A673 (cell line): ENCODE measurements around the gene EIF4EBP3. TPM values are rescaled to one million over a fixed set of nuclear protein-coding genes. Genes with fewer than 3 reads are reported as not detected.
A peak's percentile ranks its signal among the peaks of the same experiment; 100 is the strongest.

Source experiments
- BruUV-seq: library from RNA; stranded (reverse); fragments of 400-500 nt; replicated peaks from 2 replicates; lab custom pipeline; 2021; lab: Mats Ljungman, UMichigan
- CTCF ChIA-PET: fragments of 300-600 bp; sonication (Branson Sonifier 250); formaldehyde crosslinking; loops from one replicate; lab custom pipeline; 2022; ENCODE audit warnings: antibody characterized with exemption; lab: Charles Lee
- POLR2A ChIA-PET: fragments of 300-600 bp; sonication (Branson Sonifier 250); formaldehyde crosslinking; loops from one replicate; lab custom pipeline; 2022; ENCODE audit warnings: antibody characterized with exemption; ENCODE audit not compliant: low non-redundant PET; lab: Charles Lee
- DNase-seq: peaks from one replicate; pipeline ENCODE4 v3.0.0-alpha.2; 2015; ENCODE audit warnings: low spot score
- H3K27ac ChIP-seq: fragments of 200-600 bp; sonication (generic); 2 replicates; pipeline ENCODE4 v1.5.1; 2016; ENCODE audit warnings: mixed run types, low read depth, mild to moderate bottlenecking, mixed read lengths, antibody characterized with exemption, low read length; ENCODE audit not compliant: poor library complexity, severe bottlenecking
- H3K27me3 ChIP-seq: fragments of 200-600 bp; sonication (generic); replicated peaks from 2 replicates; pipeline ENCODE4 v1.6.1; 2017; ENCODE audit warnings: mixed run types, low read depth, mild to moderate bottlenecking, mixed read lengths, antibody characterized with exemption, low read length; ENCODE audit not compliant: insufficient read depth, poor library complexity
- H3K36me3 ChIP-seq: fragments of 200-600 bp; sonication (generic); 2 replicates; pipeline ENCODE4 v1.6.1; 2016; ENCODE audit warnings: mixed run types, mild to moderate bottlenecking, mixed read lengths, antibody characterized with exemption, low read length; ENCODE audit not compliant: insufficient read depth, poor library complexity, severe bottlenecking
- H3K4me1 ChIP-seq: fragments of 200-600 bp; sonication (generic); 2 replicates; pipeline ENCODE4 v1.6.1; 2017; ENCODE audit warnings: mixed run types, mild to moderate bottlenecking, mixed read lengths, antibody characterized with exemption, low read length; ENCODE audit not compliant: insufficient read depth, poor library complexity, severe bottlenecking
- H3K4me3 ChIP-seq: fragments of 200-600 bp; sonication (generic); 2 replicates; pipeline ENCODE4 v1.5.1; 2016; ENCODE audit warnings: low read depth, mixed run types, mild to moderate bottlenecking, mixed read lengths, low read length; ENCODE audit not compliant: poor library complexity, severe bottlenecking
- H3K9me3 ChIP-seq: fragments of 200-600 bp; sonication (generic); 2 replicates; pipeline ENCODE4 v1.6.1; 2016; ENCODE audit warnings: mixed run types, low read depth, mild to moderate bottlenecking, mixed read lengths, antibody characterized with exemption, low read length; ENCODE audit not compliant: poor library complexity, severe bottlenecking
- CTCF ChIP-seq: fragments of 300-800, 200-600 bp; sonication (generic); conservative IDR thresholded peaks from 2 replicates; pipeline ENCODE4 v1.5.1; 2017; ENCODE audit warnings: low read depth, mild to moderate bottlenecking, antibody characterized with exemption, low read length, moderate library complexity, mixed read lengths
- EZH2 ChIP-seq: fragments of 200-600 bp; sonication (generic); IDR thresholded peaks from 2 replicates; pipeline ENCODE4 v1.6.1; 2017; ENCODE audit warnings: borderline replicate concordance, low read depth, mild to moderate bottlenecking, mixed read lengths, antibody characterized with exemption, low read length; ENCODE audit not compliant: poor library complexity, severe bottlenecking
- intact Hi-C: fragments of 100-400 bp; cut with micrococcal nuclease; formaldehyde crosslinking; loops from one replicate; pipeline ENCODE4 v1.10.0; 2022; ENCODE audit not compliant: unreplicated experiment
- total RNA-seq: library from RNA; stranded (reverse); gene quantifications from 2 replicates; pipeline ENCODE4 v1.2.3, GENCODE V29; 2021

EIF4EBP3 gene
- total RNA-seq, 1 experiment from 2014 or later = 7.6 TPM

DNA sequence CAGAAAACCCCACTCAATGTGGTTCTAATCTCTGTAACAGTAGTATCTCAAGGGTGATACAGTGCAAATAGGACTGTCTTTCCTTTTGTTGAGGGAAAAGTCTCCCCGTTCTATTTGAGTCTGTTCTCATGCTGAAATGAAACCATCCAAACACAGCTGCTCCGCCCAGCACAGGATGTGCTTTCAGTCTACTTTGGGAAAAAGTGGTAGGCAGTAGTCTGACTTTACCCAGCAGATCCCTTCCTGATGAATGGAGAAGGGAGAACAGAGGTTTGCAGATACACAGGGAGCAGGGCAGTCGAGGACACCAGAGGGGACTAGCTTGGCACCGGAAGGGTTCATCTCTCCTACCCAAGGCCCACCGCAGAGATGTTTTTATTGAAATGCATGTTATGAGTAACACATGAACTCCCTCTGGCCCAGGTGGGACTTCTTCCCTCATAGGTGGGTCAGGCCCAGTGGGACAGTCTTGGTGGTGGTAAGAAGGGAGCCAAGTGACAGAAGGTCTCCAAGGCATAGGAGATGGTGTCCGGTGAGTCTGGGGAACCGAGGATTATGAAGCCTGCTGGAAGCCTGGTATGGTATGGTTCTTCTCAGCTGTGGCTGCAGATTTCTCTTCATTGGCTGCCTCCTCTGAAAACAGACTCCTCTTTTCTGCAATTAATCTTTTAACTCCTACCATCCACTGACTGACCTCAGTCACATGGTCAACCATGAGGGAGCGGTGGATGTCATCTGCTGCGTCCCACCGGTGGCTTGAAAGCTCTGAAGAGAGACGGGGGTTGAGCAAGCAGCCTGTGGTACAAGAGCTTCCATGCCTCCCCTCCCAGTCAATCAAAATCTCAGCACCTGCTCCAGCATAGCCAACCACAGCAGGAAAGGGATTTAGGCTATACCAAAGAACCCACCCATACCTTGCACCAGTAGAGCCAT lies 3.0 kb downstream of the EIF4EBP3 start:
- POLR2A ChIA-PET = no interaction called here
- intact Hi-C loops = loop anchor here (10.0 kb wide), 1 partner anchor 164 kb away; no protein-coding TSS in a partner anchor
- CTCF ChIA-PET = no interaction called here

GRCh38 chr5:140551872-140552271 lies 4.4 kb downstream of the EIF4EBP3 start:
- H3K27me3 ChIP-seq = no peaks in the 10 kb centered on the region
- intact Hi-C loops = loop anchor here (10.0 kb wide), 1 partner anchor 163 kb away; no protein-coding TSS in a partner anchor
- peaks cover 20% of the 10 kb centered on the region for H3K4me1 ChIP-seq
- no peaks in the 10 kb centered on the region for H3K9me3 ChIP-seq
- ChIA-PET POLR2A (no interaction called here), CTCF (no interaction called here)
- DNase-seq = no peak
- no peak overlapping the region for H3K4me3 ChIP-seq
- BruUV-seq = no TSS peak
- no peak for TF ChIP-seq EZH2
- no peak for TF ChIP-seq CTCF
- H3K27ac ChIP-seq = no peak overlapping the region
- peaks cover 40% of the 10 kb centered on the region for H3K36me3 ChIP-seq

More for the DNA sequence above, 3.0 kb downstream of the EIF4EBP3 start:
- TF ChIP-seq EZH2 (no peak), CTCF (no peak)
- H3K9me3 ChIP-seq = no peaks in the 10 kb centered on the region
- DNase-seq = no peak
- H3K4me1 ChIP-seq = peaks cover 12% of the 10 kb centered on the region
- H3K27me3 ChIP-seq = no peaks in the 10 kb centered on the region
- H3K36me3 ChIP-seq = peaks cover 40% of the 10 kb centered on the region
- BruUV-seq = no TSS peak
- peak overlapping the region; percentile 35 for H3K27ac ChIP-seq
- H3K4me3 ChIP-seq = no peak overlapping the region

DNA sequence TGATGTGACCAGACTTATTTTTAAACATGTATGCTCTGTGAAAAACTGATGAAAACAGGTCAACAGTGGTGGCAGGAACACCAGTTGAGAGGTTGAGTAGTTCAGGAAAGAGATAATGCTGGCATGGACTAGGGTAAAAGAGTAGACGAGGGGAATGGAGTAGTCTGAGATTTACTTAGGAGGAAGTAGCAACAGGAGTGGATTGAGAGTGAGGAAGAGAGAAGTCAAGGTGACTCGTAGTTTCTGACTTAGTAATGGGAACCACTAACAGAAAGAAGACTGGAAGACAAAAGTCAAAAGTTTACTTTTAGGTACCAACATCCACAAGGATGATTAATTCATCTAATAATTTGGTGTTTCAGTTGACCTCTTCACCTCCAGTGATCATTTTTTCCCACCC lies 6.2 kb downstream of the EIF4EBP3 start:
- Histone ChIP-seq H3K36me3 (peaks cover 40% of the 10 kb centered on the region), H3K4me1 (peaks cover 14% of the 10 kb centered on the region), H3K27ac (no peak overlapping the region), H3K4me3 (no peak overlapping the region), H3K9me3 (no peaks in the 10 kb centered on the region), H3K27me3 (no peaks in the 10 kb centered on the region)
- ChIA-PET CTCF (no interaction called here), POLR2A (no interaction called here)
- BruUV-seq = no TSS peak
- no peak for TF ChIP-seq CTCF
- no peak for TF ChIP-seq EZH2
- intact Hi-C loops = loop anchor here (10.0 kb wide), 1 partner anchor 161 kb away; no protein-coding TSS in a partner anchor
- DNase-seq = no peak
